ENCODE data around the gene CHRNA9.
"Not testable (repeated sequence)": the region's sequence is repeated elsewhere in the genome, so short reads cannot be mapped to it uniquely, and the experiment has no call there.

Gene CHRNA9, protein sequence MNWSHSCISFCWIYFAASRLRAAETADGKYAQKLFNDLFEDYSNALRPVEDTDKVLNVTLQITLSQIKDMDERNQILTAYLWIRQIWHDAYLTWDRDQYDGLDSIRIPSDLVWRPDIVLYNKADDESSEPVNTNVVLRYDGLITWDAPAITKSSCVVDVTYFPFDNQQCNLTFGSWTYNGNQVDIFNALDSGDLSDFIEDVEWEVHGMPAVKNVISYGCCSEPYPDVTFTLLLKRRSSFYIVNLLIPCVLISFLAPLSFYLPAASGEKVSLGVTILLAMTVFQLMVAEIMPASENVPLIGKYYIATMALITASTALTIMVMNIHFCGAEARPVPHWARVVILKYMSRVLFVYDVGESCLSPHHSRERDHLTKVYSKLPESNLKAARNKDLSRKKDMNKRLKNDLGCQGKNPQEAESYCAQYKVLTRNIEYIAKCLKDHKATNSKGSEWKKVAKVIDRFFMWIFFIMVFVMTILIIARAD

DNA sequence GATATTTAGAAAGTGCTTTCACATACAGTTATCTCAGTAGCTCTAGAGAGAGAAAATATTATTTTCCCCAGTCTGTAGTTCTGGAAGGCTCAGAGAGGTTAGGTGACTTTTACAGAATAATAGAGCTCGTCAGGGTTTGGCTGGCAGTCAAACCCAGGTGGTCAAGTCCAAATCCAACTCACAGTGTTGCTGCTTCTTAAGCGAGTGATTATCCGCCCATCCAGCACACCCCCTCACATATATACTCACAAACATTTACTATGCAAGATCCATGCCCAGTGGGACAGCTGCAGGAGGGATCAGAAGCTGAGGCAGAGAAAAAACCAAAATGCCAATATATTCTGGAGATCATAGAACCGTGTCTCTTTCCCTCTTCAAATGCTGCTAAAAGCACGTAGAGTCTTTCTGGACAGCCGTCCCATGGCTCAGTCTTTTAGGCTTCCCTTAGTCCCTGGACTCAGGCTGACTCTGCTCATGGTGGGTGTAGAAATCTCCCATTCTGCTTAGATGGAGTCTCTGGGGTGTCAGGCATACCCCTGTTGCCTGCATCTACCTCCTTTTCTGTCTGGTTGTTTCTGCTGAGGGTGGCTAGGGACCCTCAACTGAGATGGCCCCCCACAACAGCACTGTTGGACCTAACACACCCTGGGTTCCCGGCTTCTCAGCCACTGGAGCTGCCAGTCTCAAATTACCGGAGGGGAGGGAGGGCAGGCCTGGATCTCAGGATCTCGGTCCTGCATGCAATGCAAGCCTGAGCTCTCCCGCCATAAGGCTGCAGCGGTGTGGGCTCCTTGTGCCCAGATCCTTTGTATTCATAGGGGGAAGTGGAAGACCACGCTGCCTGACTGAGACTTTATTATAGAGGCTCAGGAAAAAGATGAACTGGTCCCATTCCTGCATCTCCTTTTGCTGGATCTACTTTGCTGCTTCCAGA, at the start of gene CHRNA9:
CHRNA9 (plus strand) TSS at position 743 of the 934 bp plus-strand sequence; CDS start at position 878, 135 bp downstream.
- no peak for DNase-seq (ENCODE audit: low spot score)

DNA sequence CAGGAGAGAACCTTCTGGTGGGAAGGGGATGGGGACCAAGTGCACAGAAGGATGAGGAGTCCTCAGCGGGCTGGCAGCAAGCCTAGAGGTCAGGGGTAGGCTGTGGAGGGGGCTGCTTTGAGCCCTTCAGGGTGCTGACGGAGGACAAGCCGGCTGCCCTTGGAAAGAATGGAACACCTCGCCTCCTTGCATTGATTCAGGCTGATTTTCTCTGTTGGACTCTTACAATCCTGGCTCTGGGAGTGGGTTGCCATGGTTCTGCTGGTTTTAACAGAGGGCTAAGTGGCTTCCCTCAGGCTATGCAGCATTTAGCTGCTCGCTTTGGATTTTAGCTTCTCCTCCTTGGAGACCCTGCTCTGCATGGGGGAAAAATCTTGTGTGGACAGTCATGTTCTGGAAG, 49.4 kb upstream of the CHRNA9 start:
- no peak for DNase-seq (ENCODE audit: low spot score)

DNA sequence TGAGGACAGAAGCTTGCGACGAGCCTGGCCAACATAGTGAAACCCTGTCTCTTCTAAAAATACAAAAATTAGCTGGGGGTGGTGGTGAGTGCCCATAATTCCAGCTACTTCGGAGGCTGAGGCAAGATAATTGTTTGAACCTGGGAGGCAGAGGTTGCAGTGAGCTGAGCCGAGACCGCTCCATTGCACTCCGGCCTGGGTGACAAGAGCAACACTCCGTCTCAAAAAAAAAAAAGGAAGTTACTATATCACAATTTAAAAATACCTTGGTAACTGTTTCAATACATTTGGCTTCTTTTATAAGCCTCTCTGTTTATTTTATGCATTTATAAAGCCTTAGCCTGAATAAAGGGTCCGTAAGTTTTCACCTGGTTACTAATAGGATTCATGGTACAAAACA, 46.6 kb upstream of the CHRNA9 start:
- DNase-seq (ENCODE audit: low spot score): no peak

DNA sequence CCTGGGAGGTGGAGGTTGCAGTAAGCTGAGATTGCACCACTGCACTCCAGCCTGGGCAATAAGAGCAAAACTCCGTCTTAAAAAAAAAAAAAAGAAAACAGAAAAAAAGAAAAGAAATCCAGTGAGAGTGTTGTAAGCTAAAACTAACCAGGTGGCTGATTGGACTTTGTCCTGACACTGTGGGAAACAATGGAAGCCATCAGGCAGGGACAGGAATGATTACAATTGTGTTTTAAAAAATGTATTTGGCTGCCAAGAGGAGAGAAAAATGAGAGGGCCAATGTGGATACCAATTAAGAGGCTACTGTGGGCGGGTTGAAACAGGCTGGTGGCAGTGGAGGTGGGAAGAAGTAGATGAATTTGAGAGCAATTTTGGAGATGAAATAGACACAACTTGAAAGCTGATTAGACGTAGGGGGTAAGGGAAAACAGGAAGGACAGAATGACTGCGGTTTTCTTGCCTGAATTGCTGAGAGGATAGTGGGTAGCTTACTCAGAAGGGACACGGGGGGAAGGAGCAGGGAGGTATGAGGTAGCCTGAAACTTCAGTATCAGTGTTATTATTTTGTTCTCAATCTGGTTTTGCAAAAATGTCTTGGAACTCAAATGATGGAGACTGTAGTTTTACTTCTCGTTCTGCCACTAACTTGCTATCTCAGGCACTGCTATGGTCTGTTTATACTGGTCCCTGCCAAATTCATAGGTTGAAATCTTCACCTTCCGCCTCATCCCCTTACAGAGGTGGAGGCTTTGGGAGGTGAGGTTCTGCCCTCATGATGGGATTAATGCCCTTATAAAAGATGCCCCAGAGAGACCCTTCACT, 45.6 kb upstream of the CHRNA9 start:
- DNase-seq (ENCODE audit: low spot score): no peak

DNA sequence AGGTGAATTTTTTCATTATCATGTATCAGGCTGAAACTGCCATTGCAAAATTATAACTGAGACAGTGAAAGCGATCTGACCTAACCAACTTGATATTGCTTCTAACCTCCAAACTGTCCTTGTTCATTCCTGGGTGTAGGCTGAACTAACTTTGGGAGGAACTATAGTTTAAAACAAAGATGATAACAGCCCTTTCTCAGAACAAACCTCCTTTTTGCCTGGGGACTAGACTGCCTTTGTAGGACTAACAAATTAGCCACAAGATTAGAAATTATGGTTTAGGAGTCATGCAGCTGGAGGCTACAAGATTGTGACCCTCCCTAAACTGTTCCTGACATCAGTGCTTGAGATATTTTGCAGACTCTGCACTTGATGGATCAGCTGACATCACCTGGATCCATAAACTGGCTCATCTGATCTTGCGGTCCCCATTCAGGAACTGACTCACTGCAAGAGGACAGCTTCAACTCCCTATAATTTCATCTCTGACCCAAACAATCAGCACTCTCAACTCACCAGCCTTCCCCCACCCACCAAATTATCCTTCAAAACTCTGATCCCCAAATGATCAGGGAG, 44.4 kb upstream of the CHRNA9 start:
- DNase-seq (ENCODE audit: low spot score): peak; percentile 37

DNA sequence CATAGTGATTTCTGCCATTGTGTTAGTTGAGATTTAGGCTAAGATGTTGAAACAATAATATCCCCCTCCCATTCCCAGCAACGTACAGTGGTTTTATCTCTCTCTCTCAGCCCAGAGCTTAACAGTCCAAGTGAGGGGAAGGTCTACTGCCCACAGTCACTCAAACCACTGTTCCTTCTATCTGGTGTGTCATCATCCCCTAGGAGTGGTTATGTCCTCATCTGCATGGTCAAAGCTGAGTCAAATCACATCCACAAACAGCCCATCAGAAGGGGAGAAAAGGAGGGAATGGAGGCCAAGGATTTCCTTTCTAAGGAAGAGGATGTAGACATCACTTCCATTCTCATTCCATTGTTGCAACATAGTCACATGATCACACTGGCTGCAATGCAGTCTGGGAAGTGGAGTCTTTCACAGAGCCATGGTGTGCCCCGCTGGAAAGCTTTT, 42.8 kb upstream of the CHRNA9 start:
- no peak for DNase-seq (ENCODE audit: low spot score)

DNA sequence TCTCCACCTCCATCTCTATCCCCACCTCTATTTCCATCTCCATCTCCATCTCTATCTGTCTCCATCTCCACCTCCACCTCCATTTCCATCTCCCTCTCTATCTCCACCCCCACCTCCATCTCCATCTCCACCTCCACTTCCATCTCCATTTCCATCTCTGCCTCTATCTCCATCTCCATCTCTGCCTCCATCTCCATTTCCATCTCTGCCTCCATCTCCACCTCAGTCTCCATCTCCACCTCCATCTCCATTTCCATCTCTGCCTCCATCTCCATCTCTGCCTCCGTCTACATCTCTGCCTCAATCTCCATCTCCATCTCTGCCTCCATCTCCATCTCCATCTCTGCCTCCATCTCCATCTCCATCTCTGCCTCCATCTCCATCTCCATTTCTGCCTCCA, 40.8 kb upstream of the CHRNA9 start:
- DNase-seq (ENCODE audit: low spot score): no peak

DNA sequence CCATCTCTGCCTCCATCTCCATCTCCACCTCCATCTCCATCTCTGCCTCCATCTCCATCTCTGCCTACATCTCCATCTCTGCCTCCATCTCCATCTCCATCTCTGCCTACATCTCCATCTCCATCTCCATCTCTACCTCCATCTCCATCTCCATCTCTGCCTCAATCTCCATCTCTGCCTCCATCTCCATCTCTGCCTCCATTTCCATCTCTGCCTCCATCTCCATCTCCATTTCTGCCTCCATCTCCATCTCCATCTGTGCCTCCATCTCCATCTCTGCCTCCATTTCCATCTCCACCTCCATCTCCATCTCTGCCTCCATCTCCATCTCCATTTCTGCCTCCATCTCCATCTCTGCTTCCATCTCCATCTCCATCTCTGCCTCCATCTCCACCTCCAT, 40.1 kb upstream of the CHRNA9 start:
- not testable (repeated sequence) for DNase-seq (ENCODE audit: low spot score)

DNA sequence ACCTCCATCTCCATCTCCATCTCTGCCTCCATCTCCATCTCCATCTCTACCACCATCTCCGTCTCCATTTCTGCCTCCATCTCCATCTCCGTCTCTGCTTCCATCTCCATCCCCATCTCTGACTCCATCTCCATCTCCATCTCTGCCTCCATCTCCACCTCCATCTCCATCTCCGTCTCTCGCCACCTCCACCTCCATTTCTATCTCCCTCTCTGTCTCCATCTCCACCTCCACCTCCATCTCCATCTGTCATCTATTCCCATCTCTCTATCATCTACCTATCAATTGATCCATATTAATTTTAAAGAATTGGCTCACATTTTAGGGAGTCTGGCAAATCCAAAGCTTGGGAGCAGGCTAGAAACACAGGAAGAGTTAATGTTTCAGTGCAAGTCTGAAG, 39.6 kb upstream of the CHRNA9 start:
- no peak for DNase-seq (ENCODE audit: low spot score)

DNA sequence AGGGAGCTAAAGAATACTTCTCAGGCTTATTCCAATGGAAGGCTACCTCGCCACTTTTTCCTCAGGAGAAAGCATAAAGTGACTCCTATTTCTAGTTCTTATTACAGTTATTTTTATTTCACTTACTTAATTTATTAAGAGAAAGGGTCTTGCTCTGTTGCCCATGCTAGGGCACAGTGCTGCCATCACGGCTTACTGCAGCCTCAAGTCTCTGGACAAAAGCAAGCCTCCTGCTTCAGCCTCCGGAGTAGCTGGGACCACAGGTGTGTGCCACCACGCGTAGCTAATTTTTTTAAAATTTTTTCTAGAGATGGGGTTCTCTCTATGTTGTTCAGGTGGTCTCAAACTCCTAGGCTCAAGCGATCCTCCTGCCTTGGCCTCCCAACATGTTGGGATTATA, 36.0 kb upstream of the CHRNA9 start:
- no peak for DNase-seq (ENCODE audit: low spot score)

DNA sequence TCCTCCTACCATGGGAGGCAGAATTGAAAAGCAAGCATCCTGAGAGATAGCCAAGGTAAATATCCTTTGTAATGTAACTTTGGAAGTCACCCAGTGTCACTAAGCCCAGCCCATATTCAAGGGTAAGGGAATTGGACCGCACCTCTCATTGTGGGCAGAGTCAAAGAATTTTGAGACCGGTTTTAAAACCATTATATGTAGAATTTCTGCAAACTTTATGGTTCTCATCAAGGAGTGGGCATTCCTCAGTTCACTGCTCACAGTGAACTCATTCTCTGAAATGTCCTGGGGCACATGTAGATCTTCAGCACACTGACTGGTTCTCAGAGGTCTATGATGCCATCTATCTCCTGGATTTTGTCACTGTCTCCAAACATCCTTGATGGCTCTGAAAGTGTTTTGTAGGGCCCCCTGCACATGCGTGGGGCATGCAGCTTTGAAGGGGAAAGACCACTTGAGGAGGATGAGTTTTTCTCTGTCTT, 35.3 kb upstream of the CHRNA9 start:
- peak; percentile 13 for DNase-seq (ENCODE audit: low spot score)

DNA sequence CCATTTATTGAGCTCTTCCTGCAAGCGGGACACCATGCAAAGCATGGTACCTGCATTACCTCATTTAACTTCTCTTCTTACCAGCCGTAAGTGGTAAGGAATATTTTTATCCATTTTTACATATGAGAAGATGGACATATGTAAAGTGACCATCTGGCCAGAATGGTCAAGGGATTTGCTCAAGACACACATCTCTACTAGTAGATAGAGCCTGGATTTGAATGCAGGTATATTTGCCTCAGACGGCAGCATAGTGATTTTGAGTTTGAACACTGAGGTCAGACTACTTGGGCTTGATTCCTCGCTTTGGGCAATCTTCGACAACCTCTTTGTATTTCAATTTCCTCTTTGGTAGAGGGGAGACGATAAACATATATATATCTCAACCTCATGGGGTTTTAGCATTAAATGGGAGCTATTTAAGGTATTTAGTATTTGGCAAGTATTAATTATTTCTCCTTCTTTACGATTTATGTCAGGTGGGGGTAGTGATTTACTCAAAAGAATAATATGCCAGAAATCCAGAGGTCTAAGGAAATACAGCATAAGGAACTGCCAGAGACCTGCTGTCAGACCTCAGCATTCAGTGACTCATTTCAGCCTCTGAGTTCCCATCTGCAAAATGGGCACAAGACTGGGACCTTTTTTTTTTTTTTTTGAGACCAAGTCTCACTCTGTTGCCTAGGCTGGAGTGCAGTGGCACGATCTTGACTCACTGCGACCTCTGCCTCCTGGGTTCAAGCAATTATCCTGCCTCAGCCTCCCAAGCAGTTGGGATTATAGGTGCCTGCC, 34.6 kb upstream of the CHRNA9 start:
- DNase-seq (ENCODE audit: low spot score): no peak

DNA sequence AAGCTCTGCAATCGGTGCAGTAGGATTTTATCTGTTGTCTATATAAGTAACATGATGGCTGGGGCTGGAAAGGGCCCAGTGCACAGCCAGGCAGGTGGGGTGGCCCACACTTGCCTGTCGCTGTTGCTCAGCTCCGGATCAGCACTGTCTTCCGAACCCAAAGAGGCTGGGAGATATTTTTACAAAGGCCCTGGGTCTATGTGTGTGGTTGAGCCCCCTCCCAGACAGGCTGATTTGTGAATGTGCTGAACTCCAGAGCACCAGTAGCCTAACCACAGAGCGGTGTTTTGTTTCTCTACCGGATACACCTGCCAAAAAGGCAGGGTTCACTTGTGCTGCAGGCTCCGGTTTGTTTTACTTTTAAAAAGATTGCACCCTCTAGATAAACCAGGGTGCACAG, 33.5 kb upstream of the CHRNA9 start:
- no peak for DNase-seq (ENCODE audit: low spot score)

DNA sequence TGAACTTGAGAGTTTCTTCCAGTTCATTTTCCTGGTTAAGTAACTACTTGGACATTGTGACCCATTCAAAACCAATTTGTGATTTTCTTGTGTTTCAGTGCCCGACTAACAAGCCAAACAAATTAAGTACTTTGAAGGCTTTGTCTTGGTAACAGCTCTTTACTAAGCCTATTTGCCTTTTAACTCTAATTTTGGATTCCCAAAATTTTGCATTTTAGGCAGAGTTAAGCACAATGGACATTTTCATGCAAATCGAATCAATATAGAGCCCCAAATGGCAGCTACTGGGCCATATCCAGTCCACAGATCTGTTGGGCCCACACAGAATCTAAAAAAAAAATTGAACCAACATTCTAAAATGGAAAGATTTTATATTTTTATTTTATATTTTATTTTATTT, 31.4 kb upstream of the CHRNA9 start:
- no peak for DNase-seq (ENCODE audit: low spot score)

DNA sequence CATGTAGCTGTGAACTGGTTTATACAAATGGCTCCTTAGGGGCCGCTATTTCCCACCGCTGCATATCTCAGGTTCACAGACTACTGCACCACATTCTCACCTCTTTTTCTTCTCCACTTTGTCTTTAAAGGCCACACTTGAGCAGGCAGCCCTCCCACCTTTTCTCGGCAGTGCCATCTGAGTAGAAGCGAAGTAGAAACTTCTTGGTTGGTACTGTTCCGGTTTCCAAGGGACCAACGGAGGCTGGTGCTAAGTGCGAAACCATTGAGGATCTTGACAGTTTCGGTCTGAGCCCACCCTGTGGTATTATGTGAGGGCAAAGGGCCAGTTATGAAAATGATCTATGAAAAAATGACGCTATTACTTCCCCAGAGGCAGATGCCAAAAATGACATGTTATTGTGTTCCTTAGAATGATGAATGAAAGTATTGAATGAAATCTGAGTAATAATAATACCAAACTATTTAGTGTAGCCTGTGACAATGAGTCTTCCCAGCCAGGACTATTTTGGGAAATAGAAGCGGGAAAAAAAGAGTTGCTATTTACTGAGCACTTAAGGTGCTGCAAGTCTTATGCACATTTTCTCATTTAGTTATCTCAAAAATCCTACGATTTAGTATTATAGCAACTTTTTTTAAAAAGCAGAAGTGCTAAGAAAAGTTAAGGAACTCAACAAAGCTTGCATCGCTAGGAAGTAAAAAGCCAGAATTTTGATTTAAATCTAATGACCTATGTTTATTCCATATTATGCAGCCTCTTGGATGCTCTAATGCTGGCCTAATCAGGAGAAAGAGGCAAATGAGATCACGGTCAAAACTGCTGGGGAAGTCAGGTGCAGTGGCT, 29.6 kb upstream of the CHRNA9 start:
- DNase-seq (ENCODE audit: low spot score): no peak

DNA sequence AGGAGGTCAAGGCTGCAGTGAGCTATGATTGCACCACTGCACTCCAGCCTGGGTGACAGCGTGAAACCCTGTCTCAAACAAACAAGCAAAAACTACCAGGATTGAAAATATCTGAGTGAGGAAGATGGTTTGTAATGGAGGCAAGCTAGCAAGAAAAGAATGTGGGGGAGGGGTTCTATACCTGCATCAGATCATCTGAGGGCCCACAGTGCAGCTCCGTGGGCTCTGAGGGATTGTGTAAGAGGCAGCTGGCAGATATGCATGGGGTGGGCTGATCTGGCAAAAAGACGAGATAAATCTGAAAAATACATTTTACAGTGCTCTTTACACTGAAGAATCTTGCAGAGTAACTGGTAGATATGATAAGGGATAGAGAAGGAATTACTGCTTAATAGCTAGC, 28.9 kb upstream of the CHRNA9 start:
- DNase-seq (ENCODE audit: low spot score): no peak

DNA sequence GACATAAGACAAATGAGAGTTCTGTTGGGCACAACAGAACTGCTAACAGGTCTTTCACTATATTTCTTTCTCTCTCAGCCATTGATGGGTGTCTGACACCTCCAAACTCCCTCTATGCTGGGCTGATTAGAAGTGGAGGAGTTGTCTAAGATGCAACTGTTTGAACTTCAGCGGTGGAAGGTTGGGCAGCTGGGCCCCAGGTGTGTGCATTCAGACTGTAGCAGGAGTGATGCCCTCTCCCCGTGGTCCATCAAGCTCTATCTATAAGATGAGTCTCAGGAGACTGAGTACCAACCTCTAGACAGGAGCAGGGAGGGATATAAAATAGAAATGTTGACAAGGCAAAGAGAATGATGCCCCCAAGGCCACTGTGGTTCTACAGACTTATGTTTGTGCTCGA, 28.2 kb upstream of the CHRNA9 start:
- DNase-seq (ENCODE audit: low spot score): no peak

DNA sequence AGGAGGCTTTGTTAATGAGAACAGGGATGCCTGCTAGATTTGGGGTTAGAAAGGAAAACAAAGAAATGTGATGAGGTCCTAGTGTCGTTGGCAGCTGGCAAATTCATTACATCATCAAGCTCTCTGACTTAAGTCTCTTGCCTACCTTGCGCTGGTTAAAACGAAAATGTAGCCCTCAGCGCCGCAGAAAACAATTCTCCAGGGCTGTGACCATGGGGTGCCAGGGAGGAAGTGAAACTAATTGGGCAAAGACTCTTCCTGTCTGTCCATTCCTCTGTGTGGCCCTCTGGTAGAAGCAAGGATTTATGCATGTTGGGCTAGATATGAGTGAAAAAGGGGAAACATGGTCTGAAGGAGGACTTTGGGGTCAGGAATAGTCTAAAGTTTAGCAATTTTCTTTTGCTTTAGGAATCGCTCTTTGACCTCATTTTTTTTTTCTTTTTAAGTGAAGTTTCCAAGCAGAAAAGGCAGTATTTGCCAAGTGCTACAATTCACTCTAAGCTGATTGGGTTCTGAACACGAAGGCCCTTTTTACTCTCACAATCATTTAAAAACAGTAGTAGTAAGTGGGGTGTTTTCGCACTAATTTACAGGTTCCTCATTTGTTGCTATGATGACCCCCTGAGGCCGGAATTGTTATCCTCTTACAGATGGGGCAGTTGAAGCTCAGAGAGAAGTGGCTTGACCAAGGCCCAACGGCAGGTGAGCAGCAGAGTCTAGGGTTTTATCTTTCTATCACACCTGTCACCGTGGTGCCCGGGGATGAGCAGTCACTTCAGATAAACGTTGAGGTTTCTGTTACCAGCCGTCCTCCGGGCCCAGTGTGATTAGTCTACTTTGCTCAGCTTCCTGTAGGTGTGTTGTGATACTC, 27.3 kb upstream of the CHRNA9 start:
- DNase-seq (ENCODE audit: low spot score): no peak

All from SW480 (cell line).